AG09309 (cell line): ENCODE data around the gene RASSF7.

ENCODE experiments used
- DNase-seq: peaks from one replicate; pipeline ENCODE4 v3.0.0-alpha.2; 2010; ENCODE audit warnings: low read depth
- H3K4me3 ChIP-seq: 2 replicates; pipeline ENCODE4 v1.5.1; 2011; ENCODE audit warnings: mild to moderate bottlenecking, low read depth, low read length, moderate library complexity; ENCODE audit not compliant: control insufficient read depth
- CTCF ChIP-seq: IDR thresholded peaks from 2 replicates; pipeline ENCODE4 v1.5.1; 2011; ENCODE audit warnings: mild to moderate bottlenecking, low read depth, low read length, inconsistent platforms; ENCODE audit not compliant: insufficient read depth, control insufficient read depth; ENCODE audit errors: missing control alignments

The RASSF7 gene

GRCh38 chr11:595400-595799, 34.6 kb downstream of the RASSF7 start:
- no peak overlapping the region for H3K4me3 ChIP-seq
- DNase-seq: no peak
- TF ChIP-seq CTCF: no peak

GRCh38 chr11:596374-596773, 35.6 kb downstream of the RASSF7 start:
- H3K4me3 ChIP-seq: no peak overlapping the region
- no peak for TF ChIP-seq CTCF
- DNase-seq: no peak

GRCh38 chr11:597166-597725, 36.5 kb downstream of the RASSF7 start:
- DNase-seq: no peak
- TF ChIP-seq CTCF: peak; percentile 4
- no peak overlapping the region for H3K4me3 ChIP-seq

GRCh38 chr11:598005-598680, 37.4 kb downstream of the RASSF7 start:
- TF ChIP-seq CTCF: no peak
- H3K4me3 ChIP-seq: no peak overlapping the region
- no peak for DNase-seq

GRCh38 chr11:601573-602245, 40.9 kb downstream of the RASSF7 start:
- DNase-seq: no peak
- H3K4me3 ChIP-seq: no peak overlapping the region
- no peak for TF ChIP-seq CTCF

GRCh38 chr11:603154-603553, 42.4 kb downstream of the RASSF7 start:
- TF ChIP-seq CTCF: no peak
- no peak for DNase-seq
- no peak overlapping the region for H3K4me3 ChIP-seq
